ENCODE results near the gene C2orf81.
"Not testable (repeated sequence)": the region's sequence is repeated elsewhere in the genome, so short reads cannot be mapped to it uniquely, and the experiment has no call there.

Gene C2orf81

GRCh38 chr2:74442483-74443297, 21.3 kb upstream of the C2orf81 start:
- not testable (repeated sequence) for FAIRE-seq

- no peak for FAIRE-seq
These were observed 20.5 kb upstream of the C2orf81 start, which contains the start of gene RTKN for GRCh38 chr2:74441690-74442482. Gene RTKN, minus strand, starts transcription at chr2:74441937. Its CDS starts 121 bp downstream, at chr2:74441816.

- FAIRE-seq, result no peak
These were observed 19.8 kb upstream of the C2orf81 start for GRCh38 chr2:74441170-74441689.

- FAIRE-seq, result no peak
These were observed 19.2 kb upstream of the C2orf81 start for GRCh38 chr2:74440378-74441169.

GRCh38 chr2:74439803-74440377, 18.5 kb upstream of the C2orf81 start:
- FAIRE-seq, result no peak

- no peak for FAIRE-seq
These were observed 18.0 kb upstream of the C2orf81 start for GRCh38 chr2:74439373-74439772.

- no peak for FAIRE-seq
These were observed 16.8 kb upstream of the C2orf81 start for GRCh38 chr2:74438248-74438647.

- no peak for FAIRE-seq
These were observed 15.7 kb upstream of the C2orf81 start for GRCh38 chr2:74436848-74437695.

GRCh38 chr2:74436111-74436805, 14.8 kb upstream of the C2orf81 start:
- FAIRE-seq, result no peak

GRCh38 chr2:74430502-74430901, 9.1 kb upstream of the C2orf81 start:
- no peak for FAIRE-seq

GRCh38 chr2:74429487-74430451, 8.3 kb upstream of the C2orf81 start:
- no peak for FAIRE-seq

GRCh38 chr2:74428675-74429074, 7.3 kb upstream of the C2orf81 start:
- FAIRE-seq, result no peak

GRCh38 chr2:74427551-74427950, 6.1 kb upstream of the C2orf81 start:
- FAIRE-seq, result no peak

GRCh38 chr2:74426181-74426758, 4.9 kb upstream of the C2orf81 start:
- FAIRE-seq, result no peak

GRCh38 chr2:74425523-74425922, 4.1 kb upstream of the C2orf81 start:
- FAIRE-seq, result no peak

- no peak for FAIRE-seq
These were observed 3.6 kb upstream of the C2orf81 start for GRCh38 chr2:74424995-74425406.

- no peak for FAIRE-seq
These were observed 2.9 kb upstream of the C2orf81 start for GRCh38 chr2:74424139-74424992.
